ENCODE data around the gene OPCML.
"Not testable (repeated sequence)": the region's sequence is repeated elsewhere in the genome, so short reads cannot be mapped to it uniquely, and the experiment has no call there.

OPCML gene

DNA sequence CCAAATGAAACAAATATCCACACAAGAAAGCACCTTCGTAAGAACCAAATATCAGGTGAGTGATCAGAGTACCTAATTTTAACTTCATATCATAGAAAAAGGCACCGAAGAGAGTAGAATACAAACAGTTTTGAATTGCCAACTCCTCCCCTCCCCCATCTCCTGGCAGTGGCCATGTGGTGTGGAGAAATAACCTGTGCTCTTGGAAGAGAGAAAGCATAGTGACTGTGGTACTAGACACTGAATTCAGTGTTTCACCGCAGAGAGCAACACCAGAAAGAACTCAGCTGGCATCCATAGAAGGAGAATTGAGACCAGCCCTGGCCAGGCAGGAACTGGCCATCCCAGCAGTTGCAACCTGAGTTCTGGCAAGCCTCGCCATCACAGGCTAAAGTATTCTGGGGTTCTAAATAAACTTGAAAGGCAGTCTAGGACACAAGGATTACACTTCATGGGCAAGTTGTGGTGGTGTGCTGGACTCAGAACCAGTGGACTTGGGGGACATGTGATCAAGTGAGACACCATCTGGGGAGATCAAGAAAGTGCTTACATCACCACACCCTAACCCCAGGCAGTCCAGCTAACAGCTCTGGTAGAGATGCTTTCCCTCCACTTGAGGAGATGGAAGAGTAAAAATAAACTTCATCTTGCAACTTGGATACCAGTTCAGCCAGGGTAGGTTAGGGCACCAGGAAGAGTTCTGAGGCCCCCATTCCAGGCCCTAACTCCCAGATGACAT is 1158.7 kb downstream of the OPCML start:
- DNase-seq = no peak

DNA sequence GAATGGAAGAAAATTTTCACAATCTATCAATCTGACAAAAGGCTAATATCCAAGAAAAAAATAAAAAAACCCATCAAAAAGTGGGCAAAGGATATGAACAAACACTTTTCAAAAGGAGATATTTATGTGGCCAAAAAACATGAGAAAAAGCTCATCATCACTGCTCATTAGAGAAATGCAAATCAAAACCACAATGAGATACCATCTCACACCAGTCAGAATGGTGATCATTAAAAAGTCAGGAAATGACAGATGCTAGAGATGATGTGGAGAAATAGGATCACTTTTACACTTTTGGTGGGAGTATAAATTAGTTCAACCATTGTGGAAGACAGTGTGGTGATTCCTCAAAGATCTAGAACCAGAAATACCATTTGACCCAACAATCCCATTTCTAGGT is 1162.2 kb downstream of the OPCML start:
- DNase-seq = not testable (repeated sequence)

DNA sequence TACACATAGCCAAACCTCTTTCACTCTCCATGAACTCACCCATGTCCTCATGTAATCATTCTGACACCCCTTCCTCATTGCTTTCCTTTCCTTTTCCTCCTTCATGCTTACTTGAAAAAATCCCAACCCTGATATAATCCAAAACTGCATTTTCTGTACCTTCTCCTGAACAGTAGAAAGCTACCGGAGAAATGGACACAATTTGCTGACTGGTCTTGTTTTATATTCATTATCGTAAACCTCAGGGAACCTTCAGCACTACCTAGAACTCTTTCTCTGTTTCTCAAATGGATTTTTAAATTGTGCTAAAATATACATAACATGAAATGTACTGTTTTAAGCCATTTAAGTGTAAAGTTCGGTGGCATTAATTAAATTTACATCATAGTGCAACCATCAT is 1165.0 kb downstream of the OPCML start:
- no peak for DNase-seq

DNA sequence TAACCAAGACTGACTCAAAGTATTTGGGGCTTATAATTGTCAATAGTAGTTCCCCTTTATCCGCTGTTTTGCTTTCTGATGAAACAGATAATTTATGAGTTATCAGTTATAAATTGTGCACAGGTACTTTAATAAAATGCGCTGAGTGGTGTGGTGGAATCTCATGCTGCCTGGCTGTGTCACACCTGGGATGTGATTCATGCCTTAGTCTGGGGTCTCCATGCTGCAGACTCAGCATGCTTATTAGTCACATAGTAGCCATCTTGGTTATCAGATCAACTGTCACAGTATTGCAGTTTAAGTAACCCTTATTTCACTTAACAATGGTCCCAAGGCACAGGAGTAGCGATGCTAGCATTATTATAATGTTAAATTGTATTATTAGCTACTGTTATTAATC is 1166.7 kb downstream of the OPCML start:
- no peak for DNase-seq
